Activated CD4-positive, alpha-beta memory T cell treated with anti-CD3 and anti-CD28 coated beads for 36 hours (primary cell): ENCODE measurements around the gene SCNN1B. TPM values are rescaled to one million over a fixed set of nuclear protein-coding genes. Genes with fewer than 3 reads are reported as not detected.

ENCODE experiments used
- CTCF ChIA-PET: fragments of 350-600 bp; sonication (Branson Sonifier 250); formaldehyde crosslinking; loops from one replicate; lab custom pipeline; 2021; ENCODE audit warnings: antibody characterized with exemption, inconsistent platforms; lab: Charles Lee
- POLR2A ChIA-PET: fragments of 350-600 bp; sonication (Branson Sonifier 250); formaldehyde crosslinking; loops from one replicate; lab custom pipeline; 2021; ENCODE audit warnings: antibody characterized with exemption; lab: Charles Lee
- DNase-seq: peaks from one replicate; pipeline ENCODE4 v3.0.0-alpha.2; 2020
- H3K27ac Mint-ChIP-seq: one replicate; pipeline ENCODE4 v1.8.0; 2021; ENCODE audit warnings: mixed read lengths
- H3K27me3 Mint-ChIP-seq: one replicate; pipeline ENCODE4 v1.8.0; 2021; ENCODE audit warnings: mixed read lengths
- H3K36me3 Mint-ChIP-seq: one replicate; pipeline ENCODE4 v1.8.0; 2021; ENCODE audit warnings: mixed read lengths
- H3K4me1 Mint-ChIP-seq: one replicate; pipeline ENCODE4 v1.8.0; 2021; ENCODE audit warnings: low read depth, mixed read lengths
- H3K4me3 Mint-ChIP-seq: one replicate; pipeline ENCODE4 v1.8.0; 2021; ENCODE audit warnings: mild to moderate bottlenecking, mixed read lengths
- H3K9me3 Mint-ChIP-seq: one replicate; pipeline ENCODE4 v1.8.0; 2021; ENCODE audit warnings: mixed read lengths
- intact Hi-C: fragments of 100-400 bp; cut with micrococcal nuclease; formaldehyde crosslinking; loops from one replicate; pipeline ENCODE4 v1.15.1; 2023
- total RNA-seq, 2 experiments: library from RNA; stranded (reverse); gene quantifications; one replicate each; pipeline ENCODE4 v1.2.3, GENCODE V29; 2021

Gene SCNN1B
- total RNA-seq, 2 experiments from 2014 or later: not detected

DNA sequence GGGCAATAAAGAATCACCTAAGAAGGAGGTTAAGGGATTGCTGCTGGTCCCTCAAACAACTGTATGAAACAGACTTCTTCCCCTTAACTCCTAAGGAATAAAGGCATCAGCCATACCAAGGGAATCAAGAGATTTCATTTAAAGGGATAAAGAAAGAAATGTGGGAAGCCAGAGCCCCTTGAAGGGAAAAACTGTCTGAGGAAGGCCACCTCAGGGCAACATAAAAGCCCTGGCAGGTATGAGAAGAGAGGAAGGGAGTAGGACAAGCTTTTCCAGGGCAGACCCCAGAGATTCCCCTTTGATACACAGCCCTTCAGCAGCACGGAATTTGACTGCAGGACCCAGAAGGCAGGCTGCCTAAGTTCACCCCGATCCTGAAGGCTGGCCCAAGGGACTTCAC lies 107.4 kb downstream of the SCNN1B start:
- Mint-ChIP-seq H3K4me3 (no peak overlapping the region), H3K27ac (no peak overlapping the region), H3K27me3 (no peaks in the 10 kb centered on the region), H3K9me3 (no peaks in the 10 kb centered on the region), H3K4me1 (no peaks in the 10 kb centered on the region), H3K36me3 (peaks cover 28% of the 10 kb centered on the region)
- intact Hi-C loops: no loop called here
- POLR2A ChIA-PET: no interaction called here
- DNase-seq: no peak
- CTCF ChIA-PET: interaction anchor here (1.5 kb wide), 1 partner anchor 511 kb away, joined by 3 read pairs; no protein-coding TSS in a partner anchor

- peaks cover 26% of the 10 kb centered on the region for H3K36me3 Mint-ChIP-seq
Observed at GRCh38 chr16:23410176-23410575, 108.1 kb downstream of the SCNN1B start.

GRCh38 chr16:23414731-23415130 lies 112.6 kb downstream of the SCNN1B start:
- ChIA-PET POLR2A (no interaction called here), CTCF (interaction anchor here (0.5 to 3.6 kb wide), 2 partner anchors 20 to 1829 kb away, joined by 3 to 33 read pairs; no protein-coding TSS in a partner anchor)
- Mint-ChIP-seq H3K27ac (no peak overlapping the region), H3K9me3 (no peaks in the 10 kb centered on the region), H3K27me3 (no peaks in the 10 kb centered on the region), H3K36me3 (peaks cover 29% of the 10 kb centered on the region), H3K4me1 (no peaks in the 10 kb centered on the region), H3K4me3 (no peak overlapping the region)
- no peak for DNase-seq
- intact Hi-C loops: no loop called here

More at GRCh38 chr16:23410176-23410575, 108.1 kb downstream of the SCNN1B start:
- Mint-ChIP-seq H3K9me3 (no peaks in the 10 kb centered on the region), H3K27me3 (no peaks in the 10 kb centered on the region), H3K4me3 (no peak overlapping the region), H3K27ac (no peak overlapping the region), H3K4me1 (no peaks in the 10 kb centered on the region)
- intact Hi-C loops: no loop called here
- POLR2A ChIA-PET: no interaction called here
- no peak for DNase-seq
- CTCF ChIA-PET: interaction anchor here (0.9 to 1.5 kb wide), 2 partner anchors 15 to 511 kb away, joined by 3 read pairs; no protein-coding TSS in a partner anchor

GRCh38 chr16:23416816-23417215 lies 114.7 kb downstream of the SCNN1B start:
- no peak for DNase-seq
- intact Hi-C loops: no loop called here
- Mint-ChIP-seq H3K4me3 (no peak overlapping the region), H3K9me3 (no peaks in the 10 kb centered on the region), H3K27ac (no peak overlapping the region), H3K36me3 (peaks cover 19% of the 10 kb centered on the region), H3K4me1 (no peaks in the 10 kb centered on the region), H3K27me3 (no peaks in the 10 kb centered on the region)
- CTCF ChIA-PET: interaction anchor here (0.6 to 3.6 kb wide), 2 partner anchors 18 to 24 kb away, joined by 4 to 33 read pairs; no protein-coding TSS in a partner anchor
- POLR2A ChIA-PET: no interaction called here

- intact Hi-C loops: no loop called here
- H3K36me3 Mint-ChIP-seq: peaks cover 15% of the 10 kb centered on the region
- no peak overlapping the region for H3K4me3 Mint-ChIP-seq
- no peaks in the 10 kb centered on the region for H3K9me3 Mint-ChIP-seq
- H3K27me3 Mint-ChIP-seq: no peaks in the 10 kb centered on the region
- no peak for DNase-seq
- ChIA-PET CTCF (interaction anchor here (1.2 to 1.6 kb wide), 2 partner anchors 14 to 16 kb away, joined by 6 to 9 read pairs; no protein-coding TSS in a partner anchor), POLR2A (interaction anchor here (0.7 kb wide), 1 partner anchor 67 kb away, joined by 3 read pairs; no protein-coding TSS in a partner anchor)
- H3K4me1 Mint-ChIP-seq: no peaks in the 10 kb centered on the region
- H3K27ac Mint-ChIP-seq: no peak overlapping the region
Observed at GRCh38 chr16:23420011-23420410, 117.9 kb downstream of the SCNN1B start.

DNA sequence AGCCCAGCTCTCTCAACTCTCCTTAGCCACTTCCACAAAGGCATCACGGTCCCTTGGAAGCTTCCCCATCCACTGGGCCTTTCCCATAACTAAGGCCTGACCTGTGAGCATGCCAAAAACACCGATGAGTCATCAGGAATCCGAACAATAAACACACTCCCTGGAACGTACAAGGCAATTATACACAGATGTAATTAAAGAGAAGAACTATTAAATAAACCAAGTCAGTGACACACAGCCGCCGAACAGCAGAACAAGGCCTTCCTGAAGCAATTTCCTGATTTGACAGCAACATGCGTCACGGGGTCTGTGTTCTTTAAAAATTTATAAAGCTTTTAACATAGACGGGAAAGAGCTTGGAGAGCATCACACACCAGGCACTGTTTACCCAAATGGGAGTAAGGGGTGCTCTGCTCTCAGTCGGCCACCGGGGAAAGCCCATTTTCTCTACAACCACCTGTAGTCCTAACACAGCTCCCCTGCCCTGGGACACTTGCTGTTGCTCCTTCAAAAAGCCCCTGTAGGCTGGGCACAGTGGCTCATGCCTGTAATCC lies 121.5 kb downstream of the SCNN1B start:
- H3K27me3 Mint-ChIP-seq: no peaks in the 10 kb centered on the region
- intact Hi-C loops: no loop called here
- POLR2A ChIA-PET: no interaction called here
- no peak overlapping the region for H3K4me3 Mint-ChIP-seq
- no peaks in the 10 kb centered on the region for H3K4me1 Mint-ChIP-seq
- CTCF ChIA-PET: interaction anchor here (3.2 kb wide), 1 partner anchor 12 kb away, joined by 30 read pairs; no protein-coding TSS in a partner anchor
- no peak overlapping the region for H3K27ac Mint-ChIP-seq
- H3K36me3 Mint-ChIP-seq: peaks cover 12% of the 10 kb centered on the region
- DNase-seq: no peak
- H3K9me3 Mint-ChIP-seq: no peaks in the 10 kb centered on the region

GRCh38 chr16:23424292-23424958 lies 122.3 kb downstream of the SCNN1B start:
- CTCF ChIA-PET: interaction anchor here (0.7 to 3.2 kb wide), 2 partner anchors 11 to 14 kb away, joined by 3 to 30 read pairs; no protein-coding TSS in a partner anchor
- intact Hi-C loops: no loop called here
- H3K9me3 Mint-ChIP-seq: no peaks in the 10 kb centered on the region
- no peaks in the 10 kb centered on the region for H3K4me1 Mint-ChIP-seq
- POLR2A ChIA-PET: no interaction called here
- H3K4me3 Mint-ChIP-seq: no peak overlapping the region
- H3K27ac Mint-ChIP-seq: no peak overlapping the region
- H3K36me3 Mint-ChIP-seq: peaks cover 12% of the 10 kb centered on the region
- no peaks in the 10 kb centered on the region for H3K27me3 Mint-ChIP-seq
- DNase-seq: no peak

- peaks cover 21% of the 10 kb centered on the region for H3K36me3 Mint-ChIP-seq
- H3K9me3 Mint-ChIP-seq: no peaks in the 10 kb centered on the region
- H3K27ac Mint-ChIP-seq: no peak overlapping the region
- no peak overlapping the region for H3K4me3 Mint-ChIP-seq
- ChIA-PET POLR2A (no interaction called here), CTCF (no interaction called here)
- DNase-seq: no peak
- H3K27me3 Mint-ChIP-seq: no peaks in the 10 kb centered on the region
- intact Hi-C loops: no loop called here
- H3K4me1 Mint-ChIP-seq: no peaks in the 10 kb centered on the region
Observed at GRCh38 chr16:23428351-23428750, 126.2 kb downstream of the SCNN1B start.

Other genes starting within 250 kb of the SCNN1B start
- 1 to 10 TPM; 5.4 to 5.7 TPM for gene USP31, start 152.8 kb upstream of the SCNN1B start, total RNA-seq
- not detected for gene SCNN1G, start 119.6 kb upstream of the SCNN1B start, total RNA-seq
- gene COG7, start 150.9 kb downstream of the SCNN1B start, total RNA-seq: 10 to 100 TPM; 17.0 to 18.1 TPM
- 10 to 100 TPM; 73.3 to 75.1 TPM for gene GGA2, start 208.2 kb downstream of the SCNN1B start, total RNA-seq